Frontal cortex (tissue), 4 donors: ENCODE results near the gene TMEM147. TPM values are rescaled to one million over a fixed set of nuclear protein-coding genes. Genes with fewer than 3 reads are reported as not detected.
"Not testable (repeated sequence)": the region's sequence is repeated elsewhere in the genome, so short reads cannot be mapped to it uniquely, and the experiment has no call there.

Experiments
- DNase-seq, 2 donors: peaks; one replicate each; pipeline ENCODE4 v3.0.0; 2012; ENCODE audit warnings: low spot score in 2 of 2
- FAIRE-seq: peaks from 2 replicates; lab custom pipeline; 2012; peaks lifted over from hg19 to GRCh38; lab: Jason Lieb, UNC
- total RNA-seq: library from RNA; depleted of rRNA; stranded (reverse); fragments of >200 nt; gene quantifications from one replicate; pipeline ENCODE4 v1.2.3, GENCODE V29; 2014
- donor health status: control.
- donor health status: control.
- donor health status: control.

TMEM147 gene
- total RNA-seq, 1 donor from 2014 or later = 50.1 TPM

GRCh38 chr19:35595026-35595425 lies 49.6 kb downstream of the TMEM147 start:
- DNase-seq, FAIRE-seq: not testable (repeated sequence)

DNA sequence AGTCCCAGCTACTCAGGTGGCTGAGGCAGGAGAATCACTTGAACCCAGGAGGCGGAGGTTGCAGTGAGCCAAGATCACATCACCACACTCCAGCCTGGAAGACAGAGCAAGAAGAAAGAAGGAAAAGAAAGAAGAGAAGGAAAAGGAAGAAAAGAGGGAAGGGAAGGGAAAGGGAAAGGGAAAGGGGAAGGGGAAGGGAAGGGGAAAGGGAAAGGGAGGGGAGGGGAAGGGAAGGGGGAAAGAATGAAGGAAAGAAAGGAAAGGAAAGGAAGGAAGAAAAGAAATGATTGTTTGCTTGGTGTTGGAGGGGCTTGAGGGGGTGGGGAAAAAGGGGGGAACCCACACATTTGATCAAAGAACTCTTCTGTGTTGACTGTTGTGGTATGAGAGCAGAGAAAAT lies 50.5 kb downstream of the TMEM147 start:
- FAIRE-seq (no peak), DNase-seq (no peak)

- DNase-seq (no peak), FAIRE-seq (no peak)
Measured at GRCh38 chr19:35596366-35596999, 51.1 kb downstream of the TMEM147 start.

Other genes with a start within 250 kb of the TMEM147 start
- not detected for gene CD22, start 216.4 kb upstream of the TMEM147 start, total RNA-seq
- not detected for gene FFAR1, start 197.7 kb upstream of the TMEM147 start, total RNA-seq
- gene FFAR3, start 187.2 kb upstream of the TMEM147 start, total RNA-seq = not detected
- gene GPR42, start 174.6 kb upstream of the TMEM147 start, total RNA-seq = not detected
- under 0.01 TPM for gene FFAR2, start 97.4 kb upstream of the TMEM147 start, total RNA-seq
- gene KRTDAP, start 55.2 kb upstream of the TMEM147 start, total RNA-seq = not detected
- under 0.01 TPM for gene DMKN, start 32.0 kb upstream of the TMEM147 start, total RNA-seq
- not detected for gene SBSN, start 17.3 kb upstream of the TMEM147 start, total RNA-seq
- gene GAPDHS, start 12.2 kb upstream of the TMEM147 start, total RNA-seq = not detected
- gene ATP4A, start 18.0 kb downstream of the TMEM147 start, total RNA-seq = not detected
- gene PMIS2, start 40.5 kb downstream of the TMEM147 start, total RNA-seq = not detected
- gene HAUS5, start 67.1 kb downstream of the TMEM147 start, total RNA-seq = 5.3 TPM
- 21.6 TPM for gene RBM42, start 83.4 kb downstream of the TMEM147 start, total RNA-seq
- 0.82 TPM for gene ETV2, start 96.1 kb downstream of the TMEM147 start, total RNA-seq
- gene COX6B1, start 102.7 kb downstream of the TMEM147 start, total RNA-seq = 210 TPM
- gene UPK1A, start 120.9 kb downstream of the TMEM147 start, total RNA-seq = not detected
- not detected for gene ZBTB32, start 158.9 kb downstream of the TMEM147 start, total RNA-seq
- gene KMT2B, start 172.4 kb downstream of the TMEM147 start, total RNA-seq = 3.7 TPM
- gene IGFLR1, start 196.8 kb downstream of the TMEM147 start, total RNA-seq = 2.9 TPM
- 9.4 TPM for gene U2AF1L4, start 199.8 kb downstream of the TMEM147 start, total RNA-seq
- gene PSENEN, start 200.0 kb downstream of the TMEM147 start, total RNA-seq = 5.7 TPM
- gene LIN37, start 202.9 kb downstream of the TMEM147 start, total RNA-seq = 9.0 TPM
- gene HSPB6, start 211.4 kb downstream of the TMEM147 start, total RNA-seq = under 0.01 TPM
- 3.3 TPM for gene PROSER3, start 212.6 kb downstream of the TMEM147 start, total RNA-seq
- gene ARHGAP33, start 229.9 kb downstream of the TMEM147 start, total RNA-seq = 52.6 TPM